NOMO-1 (cell line): ENCODE data around the gene TADA2A.
"Not testable (repeated sequence)": the region's sequence is repeated elsewhere in the genome, so short reads cannot be mapped to it uniquely, and the experiment has no call there.

Experiments
- DNase-seq, 2 experiments: peaks; one replicate each; lab custom pipeline; 2025; ENCODE audit not compliant: unreplicated experiment in 2 of 2; lab: John Stamatoyannopoulos, UW

Gene TADA2A

DNA sequence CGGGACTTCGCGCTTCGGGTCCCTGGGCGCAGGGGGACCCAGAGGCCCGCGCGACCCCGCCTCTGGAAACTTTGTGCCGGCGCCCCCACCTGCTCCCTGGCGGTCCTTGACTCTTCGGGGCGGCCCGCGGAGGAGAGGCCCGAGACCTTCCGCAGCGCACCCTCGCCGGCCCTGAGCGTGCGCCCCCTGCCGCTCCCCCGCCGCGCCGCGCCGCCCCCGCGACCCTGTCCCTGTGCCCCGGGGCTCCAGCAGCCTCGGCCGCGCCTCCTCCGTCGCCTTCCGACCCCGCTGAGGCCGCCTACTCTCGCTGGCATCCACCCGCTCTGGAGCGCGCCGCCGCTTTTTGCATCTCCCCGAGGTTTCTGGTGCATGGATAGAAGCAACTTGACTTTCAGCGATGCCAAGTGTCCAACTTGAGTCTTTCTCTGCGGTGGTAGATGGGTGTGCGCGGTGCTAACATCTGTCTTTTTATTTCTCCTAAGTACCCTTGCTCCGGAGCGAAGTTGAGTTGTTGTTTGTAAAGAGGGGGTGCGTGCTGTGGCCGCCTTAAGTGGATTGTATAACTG is 83.4 kb downstream of the TADA2A start:
- DNase-seq: peak; percentile 22 to 37

- DNase-seq: no peak
Measured at GRCh38 chr17:37490638-37491614, 84.2 kb downstream of the TADA2A start.

DNA sequence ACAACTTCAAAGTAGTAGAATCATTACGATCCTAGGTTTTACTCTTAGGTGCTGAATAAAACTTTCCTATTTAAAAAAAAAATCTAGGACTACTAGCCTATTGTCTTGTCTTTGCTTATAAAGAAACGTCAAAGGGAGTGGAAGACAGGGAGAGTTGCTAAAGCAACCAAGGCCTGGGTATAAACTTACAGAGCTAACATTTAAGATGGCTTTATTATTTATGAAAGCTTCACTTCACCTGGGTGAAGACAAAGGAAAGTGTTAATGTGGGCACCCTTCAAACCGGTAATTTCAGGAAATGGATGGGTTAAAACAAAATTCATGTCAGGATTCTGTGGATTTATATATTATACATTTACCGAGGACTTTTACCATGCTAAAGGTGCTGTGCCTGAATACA is 85.5 kb downstream of the TADA2A start:
- no peak for DNase-seq

GRCh38 chr17:37493249-37494027 is 86.8 kb downstream of the TADA2A start:
- no peak for DNase-seq

GRCh38 chr17:37494401-37494831 is 87.7 kb downstream of the TADA2A start:
- no peak for DNase-seq

GRCh38 chr17:37494971-37495370 is 88.3 kb downstream of the TADA2A start:
- no peak for DNase-seq

DNA sequence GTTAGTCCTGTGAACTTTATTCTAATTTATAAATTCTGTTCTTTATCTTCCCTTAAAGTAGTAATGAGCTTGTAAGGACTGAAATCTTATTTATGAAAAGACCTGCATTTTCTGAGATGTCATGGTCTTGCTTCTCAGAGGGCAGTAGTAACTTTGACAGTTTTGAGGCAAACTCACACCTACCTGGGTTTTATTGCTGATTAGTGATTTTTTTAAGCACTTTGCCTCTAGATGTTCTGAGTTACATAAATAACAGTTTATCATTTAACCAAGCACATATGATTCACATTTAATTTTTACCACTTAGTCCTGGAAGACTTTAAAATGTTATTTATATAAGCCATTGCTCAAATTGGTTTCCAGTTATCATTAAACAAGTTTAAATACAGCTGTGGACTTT is 93.7 kb downstream of the TADA2A start:
- DNase-seq: no peak

DNA sequence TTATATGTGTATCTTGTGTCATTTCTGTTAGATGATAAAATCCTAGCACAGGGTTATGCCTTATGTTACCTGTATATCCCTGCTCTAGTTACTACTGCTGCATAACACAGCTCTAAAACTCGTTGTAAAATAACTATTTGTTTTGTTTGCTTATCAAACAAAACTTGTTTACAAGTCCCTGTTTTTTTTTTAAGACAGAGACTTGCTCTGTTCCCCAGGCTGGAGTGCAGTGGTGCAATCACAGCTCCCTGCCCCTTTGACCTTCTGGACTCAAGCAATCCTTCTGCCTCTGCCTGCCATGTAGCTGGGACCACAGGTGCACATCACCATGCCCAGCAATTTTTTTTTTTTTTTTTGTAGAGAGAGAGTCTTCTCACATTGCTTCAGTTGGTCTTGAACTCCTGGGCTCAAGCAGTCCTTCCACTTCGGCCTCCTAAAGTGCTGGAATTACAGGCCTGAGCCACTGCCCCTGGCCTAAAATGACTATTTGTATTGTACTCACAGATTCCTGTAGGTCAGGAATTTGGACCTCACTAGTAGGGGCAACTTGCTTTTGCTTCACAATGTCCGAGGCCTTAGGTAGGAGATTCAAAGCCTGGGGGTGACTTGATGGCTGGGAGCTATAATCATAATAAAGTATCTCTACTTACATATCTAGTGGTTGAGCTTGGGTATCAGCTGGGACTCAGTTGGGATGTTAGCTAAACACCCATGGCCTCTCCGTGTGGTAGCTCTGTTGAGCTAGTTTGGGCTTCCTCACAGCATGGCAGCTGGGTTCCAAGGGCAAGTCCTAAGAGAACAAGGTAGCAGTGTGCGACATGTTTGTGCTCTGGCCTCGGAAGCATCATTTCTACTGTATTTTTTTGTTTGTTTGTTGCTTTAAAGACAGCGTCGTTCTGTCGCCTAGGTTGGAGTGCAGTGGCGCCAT is 95.6 kb downstream of the TADA2A start:
- DNase-seq: no peak

DNA sequence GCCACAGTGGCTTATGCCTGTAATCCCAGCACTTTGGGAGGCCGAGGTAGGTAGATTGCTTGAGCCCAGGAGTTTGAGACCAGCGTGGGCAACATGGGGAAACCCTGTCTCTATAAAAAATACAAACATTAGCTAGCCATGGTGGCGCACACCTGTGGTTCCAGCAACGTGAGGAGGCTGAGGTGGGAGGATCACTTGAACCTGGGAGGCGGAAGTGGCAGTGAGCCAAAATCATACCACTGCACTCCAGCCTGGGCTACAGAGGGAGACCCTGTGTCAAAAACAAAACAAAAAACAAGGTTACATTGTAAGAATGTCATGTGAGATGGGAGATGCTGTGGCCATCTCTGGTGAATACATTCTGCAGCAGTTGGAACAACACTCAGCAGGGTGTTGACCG is 96.5 kb downstream of the TADA2A start:
- no peak for DNase-seq

- no peak for DNase-seq
Measured at GRCh38 chr17:37505333-37505732, 98.6 kb downstream of the TADA2A start.

GRCh38 chr17:37506678-37507077 is 100.0 kb downstream of the TADA2A start:
- DNase-seq: peak; percentile 16 to 31

- DNase-seq: no peak
Measured at GRCh38 chr17:37507111-37507510, 100.4 kb downstream of the TADA2A start.

DNA sequence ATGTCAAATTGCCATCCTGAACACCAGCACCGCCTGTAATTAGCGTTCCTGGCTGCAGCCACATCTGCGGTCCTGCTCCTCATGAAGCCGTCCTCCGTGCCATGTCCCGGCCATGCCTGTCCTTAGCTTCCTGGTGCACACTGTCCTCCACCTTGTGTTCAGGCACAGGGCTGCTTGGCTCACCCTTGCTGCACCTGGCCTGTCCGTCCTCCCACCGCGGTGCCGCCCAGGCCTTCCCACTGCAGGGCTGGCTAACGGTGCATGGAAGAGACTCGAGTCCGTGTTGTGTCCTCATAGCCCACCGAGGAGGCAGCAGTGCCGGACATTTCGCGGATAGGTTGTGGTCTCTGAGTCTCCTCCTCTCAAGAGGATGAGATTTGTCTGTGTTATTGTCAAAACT is 103.4 kb downstream of the TADA2A start:
- DNase-seq: no peak

- not testable (repeated sequence) for DNase-seq
Measured at GRCh38 chr17:37511642-37512041, 105.0 kb downstream of the TADA2A start.

GRCh38 chr17:37512442-37513068 is 105.9 kb downstream of the TADA2A start:
- DNase-seq: no peak

- DNase-seq: no peak
Measured at GRCh38 chr17:37513711-37514110, 107.0 kb downstream of the TADA2A start.

DNA sequence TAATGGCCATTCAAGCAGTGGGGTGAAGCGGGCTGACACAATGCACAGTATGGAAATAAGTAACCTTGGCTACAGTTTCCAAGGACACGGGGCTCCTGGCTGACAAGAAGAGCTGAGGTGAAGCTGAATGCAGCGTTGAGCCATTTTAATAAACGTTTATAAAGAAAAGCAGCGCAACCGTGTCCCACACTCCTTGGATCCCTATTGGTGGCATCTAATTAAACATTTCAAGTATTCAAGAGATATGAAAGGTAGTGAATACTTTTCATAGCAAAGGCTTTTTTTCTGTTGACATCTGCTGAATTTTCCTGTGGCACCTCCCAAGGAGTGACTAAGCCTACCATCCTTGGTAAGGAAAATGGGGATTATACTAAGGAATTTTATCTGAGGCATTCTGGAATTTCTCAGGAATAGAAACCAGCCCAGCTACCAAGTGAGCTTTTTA is 109.5 kb downstream of the TADA2A start:
- no peak for DNase-seq

DNA sequence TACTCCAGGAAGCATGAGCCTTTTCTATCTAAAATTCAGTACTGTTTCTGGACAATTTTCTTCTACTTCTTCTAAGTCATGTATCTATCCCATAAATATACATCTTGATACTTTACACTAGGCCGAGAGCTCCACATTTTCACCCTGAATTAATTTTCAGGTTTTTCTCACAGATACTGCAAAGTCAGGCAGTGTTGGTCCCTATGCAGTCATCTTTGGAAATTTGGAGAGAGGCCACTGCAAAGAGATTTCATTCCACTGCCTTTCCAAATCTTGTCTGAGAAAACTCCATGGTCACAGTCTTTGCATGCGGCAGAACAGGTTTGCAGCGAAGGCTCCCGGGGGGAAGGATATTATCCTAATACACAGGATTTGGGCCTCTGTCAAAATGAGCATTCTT is 111.2 kb downstream of the TADA2A start:
- DNase-seq: no peak

- DNase-seq: no peak
Measured at GRCh38 chr17:37518826-37519225, 112.1 kb downstream of the TADA2A start.
